HG03025 (cell line): ENCODE measurements around the gene TBC1D16.

Experiments used
- ATAC-seq: cut with Tn5 transposase; IDR thresholded peaks from one replicate; pipeline ENCODE4 v1.9.1; 2021; ENCODE audit warnings: mild to moderate bottlenecking, moderate library complexity; ENCODE audit not compliant: unreplicated experiment, low FRiP score

Gene TBC1D16

DNA sequence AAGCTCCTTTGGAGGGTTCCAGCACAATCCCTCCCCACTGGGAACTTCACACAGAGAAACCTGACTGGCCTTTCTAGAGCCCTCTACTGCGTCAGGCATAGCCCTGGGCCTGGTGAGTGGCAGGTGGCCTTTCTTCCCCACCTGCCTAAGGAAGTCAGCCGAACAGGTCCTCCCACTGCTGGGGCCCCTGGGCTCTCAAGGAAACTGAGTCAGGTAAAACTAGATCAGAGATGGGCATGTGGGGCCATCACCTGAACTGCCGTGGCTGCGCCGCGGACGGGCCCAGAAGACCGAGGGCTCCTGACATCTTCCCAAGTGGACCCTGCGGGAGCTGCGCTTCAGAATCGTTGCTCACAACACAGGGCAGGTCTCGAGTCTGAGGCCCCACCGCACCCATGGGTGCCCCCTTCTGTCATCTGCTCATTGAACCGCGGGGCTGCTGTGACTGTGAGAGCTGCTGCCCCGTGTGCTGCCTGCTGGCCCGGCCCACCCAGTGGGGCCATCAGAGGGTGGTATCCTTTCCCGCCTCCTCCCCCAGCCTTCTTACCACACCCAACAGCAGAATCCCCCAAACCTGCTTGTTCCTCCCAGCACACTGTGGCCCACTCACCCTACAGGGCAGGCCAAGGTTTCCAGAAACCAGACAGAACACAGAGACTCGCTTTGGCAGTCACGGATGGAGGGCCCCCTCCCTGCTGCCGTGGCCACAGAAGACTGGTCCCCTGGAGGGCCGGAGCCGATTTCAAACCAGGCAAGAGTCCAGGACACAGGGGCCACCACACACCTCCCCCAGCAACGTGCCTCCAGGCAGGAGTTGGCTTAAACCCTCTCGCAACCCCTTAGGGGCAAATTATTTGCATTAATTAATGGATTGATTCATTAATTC lies 81.1 kb downstream of the TBC1D16 start:
- no peak for ATAC-seq

GRCh38 chr17:79953335-79953734 lies 82.3 kb downstream of the TBC1D16 start:
- ATAC-seq = no peak

DNA sequence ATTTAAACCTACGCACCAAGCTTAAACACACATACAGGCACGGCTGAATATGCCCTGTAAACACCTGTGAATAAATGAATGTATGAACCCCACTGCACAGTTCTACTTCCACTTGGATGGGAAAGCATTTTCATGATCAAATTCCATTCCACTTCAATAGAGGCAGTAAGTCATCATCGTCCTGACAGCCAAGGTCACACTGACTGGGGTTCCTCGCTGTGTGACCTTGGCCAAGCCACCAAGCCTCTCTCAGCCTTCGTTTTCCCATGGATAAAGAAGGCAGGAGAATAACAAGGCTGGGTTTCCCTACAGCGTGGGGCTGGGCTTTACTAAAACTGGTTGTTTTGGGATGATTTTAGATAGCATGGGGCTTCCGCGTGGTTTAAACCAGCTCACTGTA lies 82.8 kb downstream of the TBC1D16 start:
- ATAC-seq = no peak

DNA sequence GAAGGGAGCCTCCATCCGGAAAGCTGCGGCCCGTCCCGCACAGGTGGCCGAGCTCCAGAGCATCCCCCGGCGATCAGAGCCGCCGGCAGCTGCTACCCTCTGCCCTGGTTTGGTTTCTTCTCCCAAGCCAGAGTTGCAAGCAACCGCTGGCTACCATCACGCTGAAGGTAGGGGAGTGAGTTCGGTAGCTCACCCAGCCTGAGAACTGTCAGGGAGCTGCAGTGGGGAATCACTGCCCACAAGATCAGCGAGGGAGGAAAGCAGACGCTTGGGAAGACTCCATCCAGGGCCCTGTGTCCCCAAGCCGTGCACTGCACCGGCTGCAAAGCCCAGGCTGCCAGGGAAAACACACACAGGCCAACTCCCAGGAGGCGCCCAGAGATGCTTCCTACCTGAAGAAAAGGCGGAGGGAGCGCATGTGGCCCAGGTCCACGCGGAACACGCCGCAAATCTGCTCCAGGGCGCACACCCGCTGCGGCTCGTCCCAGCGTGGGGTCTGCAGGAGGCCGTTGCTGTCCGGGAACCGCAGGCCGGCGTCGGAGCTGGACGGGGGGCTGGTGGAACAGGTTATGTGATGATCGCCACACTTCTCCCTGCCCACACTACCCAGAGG lies 83.3 kb downstream of the TBC1D16 start:
- ATAC-seq = no peak

GRCh38 chr17:79951361-79952264 lies 84.1 kb downstream of the TBC1D16 start:
- no peak for ATAC-seq

DNA sequence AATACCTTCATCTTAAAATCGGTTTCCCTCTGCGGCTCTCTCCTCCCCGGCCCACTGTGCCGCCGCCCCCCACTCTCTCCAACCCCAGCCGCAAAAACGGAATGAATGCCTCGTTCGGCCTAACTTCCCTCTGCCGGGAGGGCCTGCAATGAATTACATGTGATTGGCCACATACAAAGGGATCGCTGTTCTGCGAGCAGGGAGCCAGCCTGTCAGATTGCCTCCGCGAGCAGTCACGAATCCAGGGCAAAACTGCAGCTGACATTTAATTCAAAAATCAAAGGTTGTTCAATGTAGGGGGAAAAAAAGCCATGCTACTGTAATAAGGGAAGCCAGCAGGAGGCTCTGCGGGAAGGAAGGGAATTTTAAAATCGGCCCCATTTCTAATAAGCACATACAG lies 84.9 kb downstream of the TBC1D16 start:
- ATAC-seq = no peak

- no peak for ATAC-seq
Observed at GRCh38 chr17:79950306-79950705, 85.4 kb downstream of the TBC1D16 start.

GRCh38 chr17:79949656-79950209 lies 85.9 kb downstream of the TBC1D16 start:
- ATAC-seq = no peak

GRCh38 chr17:79948945-79949655 lies 86.6 kb downstream of the TBC1D16 start:
- ATAC-seq = no peak

DNA sequence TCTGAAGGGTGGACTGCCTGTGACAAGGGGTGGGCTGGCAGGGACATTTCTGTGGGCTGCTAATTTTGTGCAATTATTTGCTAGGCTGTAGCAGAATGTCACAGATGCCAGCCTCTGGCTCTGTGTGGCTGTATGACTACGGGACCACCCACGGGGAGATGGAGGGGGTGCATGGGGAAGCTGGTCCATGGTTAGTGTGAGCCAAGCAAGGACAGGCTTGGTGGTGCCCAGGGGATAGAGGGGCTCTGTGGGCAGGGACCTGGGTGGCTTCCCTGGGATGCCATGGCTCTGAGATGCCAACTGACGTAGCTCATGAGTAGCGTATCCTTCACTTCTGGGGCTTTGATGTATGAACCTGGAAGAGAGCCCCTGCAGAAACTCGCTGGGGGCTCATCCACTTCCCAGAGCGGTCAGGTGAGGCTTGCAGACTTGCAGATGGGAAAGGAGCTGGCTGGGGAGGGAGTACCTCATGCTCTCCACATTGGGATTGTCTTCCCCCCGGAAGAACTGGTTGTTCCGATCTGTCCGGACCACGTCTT lies 87.2 kb downstream of the TBC1D16 start:
- ATAC-seq = no peak

GRCh38 chr17:79947351-79948031 lies 88.2 kb downstream of the TBC1D16 start:
- no peak for ATAC-seq

DNA sequence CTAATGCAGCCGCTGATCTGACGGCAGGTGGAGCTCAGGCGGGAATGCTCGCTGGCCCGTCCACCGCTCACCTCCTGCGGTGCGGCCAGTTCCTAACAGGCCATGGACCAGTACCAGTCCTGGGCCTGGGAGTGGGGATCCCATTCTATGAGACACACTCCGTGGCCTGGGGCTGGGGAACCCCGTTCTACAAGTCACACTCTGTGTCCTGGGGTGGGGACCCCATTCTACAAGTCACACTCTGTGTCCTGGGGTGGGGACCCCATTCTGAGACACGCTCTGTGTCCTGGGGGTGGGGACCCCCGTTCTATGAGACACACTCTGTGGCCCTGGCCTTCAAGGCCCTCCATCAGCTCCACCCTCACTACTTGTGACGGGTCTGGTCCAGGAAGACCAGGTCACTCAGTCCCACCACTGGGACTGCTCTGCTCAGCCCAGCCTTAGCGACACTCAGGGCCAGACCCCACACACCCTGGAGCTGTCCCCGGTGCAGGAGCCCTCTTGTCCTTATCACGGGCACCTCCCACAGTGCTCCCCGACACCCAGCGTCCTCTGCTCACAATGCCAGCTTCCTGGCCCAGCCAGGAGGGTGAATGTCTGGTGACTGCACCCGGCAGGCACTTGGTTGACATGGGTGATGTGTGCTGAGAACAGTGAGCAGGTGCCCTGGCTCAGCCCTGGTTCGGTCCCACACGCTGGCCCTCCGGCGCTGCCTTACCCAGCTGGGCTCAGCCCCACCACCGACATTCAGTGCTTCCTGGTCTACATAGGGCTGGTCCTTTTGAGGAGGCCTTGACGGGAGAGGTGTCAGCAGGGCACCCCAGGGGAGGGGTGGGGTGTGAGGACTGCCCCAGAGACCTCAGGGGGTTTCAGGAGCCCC lies 89.1 kb downstream of the TBC1D16 start:
- no peak for ATAC-seq

DNA sequence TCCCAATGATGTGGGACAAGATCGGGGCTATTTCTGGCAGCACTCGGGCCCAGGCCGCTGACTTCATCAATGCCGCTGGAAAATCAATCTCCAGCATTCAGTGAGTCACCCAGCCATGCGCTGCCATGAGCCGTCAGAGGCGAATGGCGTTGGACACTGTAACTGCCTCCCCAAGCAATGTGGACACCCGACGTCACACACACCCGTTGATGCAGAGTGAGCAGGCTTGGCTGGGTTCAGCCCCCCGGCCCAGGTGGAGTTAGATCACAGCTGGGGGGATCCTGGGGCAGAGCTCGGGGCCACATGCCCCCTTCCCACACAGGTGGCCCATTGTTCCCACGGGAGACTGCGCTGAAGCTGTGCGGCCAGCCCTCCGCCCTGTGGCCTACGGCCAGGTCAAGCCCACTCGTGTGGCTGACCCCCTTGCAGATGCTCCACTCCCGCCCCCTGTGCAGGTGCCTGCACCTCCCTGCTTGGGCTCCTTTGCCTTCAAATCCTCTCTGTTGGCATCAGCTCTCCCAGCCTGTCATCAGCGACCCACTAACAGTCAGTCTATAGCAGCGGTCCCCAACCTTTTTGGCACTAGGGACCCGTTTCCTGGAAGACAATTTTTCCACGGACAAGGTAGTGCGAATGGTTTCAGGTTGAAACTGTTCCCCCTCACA lies 89.9 kb downstream of the TBC1D16 start:
- no peak for ATAC-seq

- no peak for ATAC-seq
Observed at GRCh38 chr17:79944821-79945391, 90.8 kb downstream of the TBC1D16 start.

DNA sequence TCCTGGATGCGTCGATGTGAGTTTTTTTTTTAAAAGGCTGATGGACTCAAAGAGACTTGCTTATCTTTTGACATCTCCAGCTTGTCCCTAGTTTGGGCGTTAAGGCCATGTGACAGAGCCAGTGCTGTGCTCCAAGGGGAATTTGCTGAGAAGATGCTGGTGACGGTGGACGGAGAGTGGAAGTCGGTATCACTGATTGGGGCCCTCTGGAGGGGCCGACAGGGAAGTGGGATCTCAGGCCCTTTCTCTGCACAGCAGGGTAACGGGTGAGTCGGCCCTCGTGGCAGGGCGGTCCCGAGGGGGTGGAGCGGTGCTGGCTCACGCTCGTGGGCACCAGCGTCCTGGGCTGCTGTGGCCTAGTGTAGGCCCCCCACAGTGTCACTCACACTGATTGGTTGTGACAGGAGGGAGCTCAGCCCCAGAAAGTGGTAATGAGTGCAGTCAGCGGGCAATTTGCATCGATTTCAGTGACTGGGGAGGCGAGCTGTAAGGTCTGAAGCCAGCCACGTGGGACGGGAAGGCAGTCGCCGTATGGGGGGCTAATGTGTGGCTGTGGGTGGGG lies 91.3 kb downstream of the TBC1D16 start:
- no peak for ATAC-seq

DNA sequence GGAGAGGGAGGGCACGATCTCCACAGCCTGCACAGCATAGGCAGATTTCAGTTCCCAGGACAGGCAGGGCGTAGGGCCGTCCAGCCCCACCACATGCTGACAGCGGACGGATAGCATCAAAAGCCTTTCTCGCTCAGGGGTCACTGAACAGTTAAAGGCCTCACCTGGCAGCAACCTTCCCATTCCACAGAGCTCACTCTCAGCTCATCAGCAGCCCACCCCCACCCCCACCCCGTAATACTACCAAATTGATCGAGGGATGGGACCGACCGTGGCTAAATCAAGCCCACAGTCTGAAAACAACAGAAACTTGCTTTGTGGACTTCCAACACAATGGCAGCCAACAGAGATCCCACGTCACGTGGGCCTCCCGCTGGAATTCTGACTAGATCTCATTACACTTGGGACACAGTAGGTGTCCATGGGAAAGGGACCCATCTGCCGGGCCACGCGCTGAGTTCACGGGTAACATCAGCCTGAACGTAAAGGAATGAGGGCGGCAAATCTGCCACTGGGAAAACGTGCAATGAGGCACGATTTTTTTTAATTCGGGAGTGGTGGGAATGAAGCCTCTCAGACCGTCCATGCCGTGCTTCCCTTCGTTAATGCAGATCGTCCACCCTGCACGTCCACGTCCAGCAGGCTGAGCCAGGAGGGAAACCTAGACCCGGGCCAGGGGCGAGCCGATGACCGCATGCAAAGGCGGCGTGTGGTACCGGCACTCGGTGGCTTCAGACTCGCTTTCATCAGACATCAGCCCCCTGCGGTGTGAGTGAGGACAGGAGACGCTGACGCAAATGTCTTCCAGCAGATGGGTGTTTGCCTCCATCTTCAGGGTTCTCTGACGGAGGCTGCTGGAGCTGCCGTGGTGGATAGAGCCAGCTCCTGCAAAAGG lies 92.1 kb downstream of the TBC1D16 start:
- no peak for ATAC-seq
